GM18520 (cell line): Measurements from ENCODE around the gene PARD6G.
A peak's percentile ranks its signal among the peaks of the same experiment; 100 is the strongest.
"Not testable (repeated sequence)": the region's sequence is repeated elsewhere in the genome, so short reads cannot be mapped to it uniquely, and the experiment has no call there.

Experiments
- ATAC-seq: cut with Tn5 transposase; IDR thresholded peaks from one replicate; pipeline ENCODE4 v1.9.1; 2021; ENCODE audit not compliant: unreplicated experiment

Gene PARD6G

DNA sequence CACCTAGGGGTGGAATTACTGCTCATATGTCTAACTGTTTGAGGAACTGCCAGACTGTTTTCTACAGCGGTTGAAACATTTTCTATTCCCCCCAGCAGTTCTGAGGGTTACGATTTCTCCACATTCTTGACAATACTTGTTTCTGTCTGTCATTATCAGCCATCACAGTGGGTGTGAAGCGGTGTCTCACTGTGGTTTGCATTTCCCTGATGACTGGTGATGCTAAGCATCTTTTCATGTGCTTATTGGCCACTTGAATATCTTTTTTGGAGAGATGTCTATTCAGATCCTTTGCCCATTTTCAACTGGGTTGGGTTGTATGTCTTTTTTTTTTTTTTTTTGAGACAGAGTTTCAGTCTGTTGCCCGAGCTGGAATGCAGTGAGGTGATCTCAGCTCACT lies 75.3 kb downstream of the PARD6G start:
- ATAC-seq: no peak

DNA sequence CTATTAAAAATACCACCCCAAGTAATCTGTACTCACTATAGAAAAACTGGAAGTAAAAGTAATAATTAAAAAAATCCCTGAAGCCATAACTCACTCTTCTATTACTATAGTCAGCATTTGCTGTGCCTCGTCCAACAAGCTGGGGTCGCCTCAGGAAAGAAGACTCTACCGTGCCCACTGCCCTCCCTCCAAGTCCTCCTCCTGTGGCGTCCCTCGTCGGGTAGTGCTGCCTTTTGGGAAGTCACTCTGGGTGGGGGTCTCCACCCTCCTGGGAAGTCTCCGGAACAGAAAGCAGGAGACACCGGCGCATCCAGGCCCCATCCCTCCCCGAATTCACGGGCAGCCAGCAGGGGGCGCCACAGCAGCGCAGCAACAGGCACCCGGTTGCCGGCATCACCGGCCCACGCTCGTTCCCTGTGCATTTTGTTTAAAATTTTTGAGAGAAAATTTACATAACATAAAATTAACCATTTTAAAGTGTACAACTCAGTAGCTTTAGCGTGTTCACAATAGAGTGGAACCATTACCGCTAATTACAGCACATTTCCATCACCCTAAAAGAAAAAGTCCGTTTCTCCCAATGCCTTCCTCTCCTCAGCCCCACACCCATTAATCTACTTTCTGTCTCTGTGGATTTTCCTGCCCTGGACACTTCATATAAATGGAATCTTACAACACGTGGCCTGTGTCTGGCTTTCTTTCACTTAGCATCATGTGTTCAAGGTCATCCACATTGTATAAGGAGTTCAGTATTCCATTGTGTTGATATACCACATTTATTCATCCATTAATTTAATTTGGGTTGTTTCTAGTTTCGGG lies 76.1 kb downstream of the PARD6G start:
- ATAC-seq: no peak

DNA sequence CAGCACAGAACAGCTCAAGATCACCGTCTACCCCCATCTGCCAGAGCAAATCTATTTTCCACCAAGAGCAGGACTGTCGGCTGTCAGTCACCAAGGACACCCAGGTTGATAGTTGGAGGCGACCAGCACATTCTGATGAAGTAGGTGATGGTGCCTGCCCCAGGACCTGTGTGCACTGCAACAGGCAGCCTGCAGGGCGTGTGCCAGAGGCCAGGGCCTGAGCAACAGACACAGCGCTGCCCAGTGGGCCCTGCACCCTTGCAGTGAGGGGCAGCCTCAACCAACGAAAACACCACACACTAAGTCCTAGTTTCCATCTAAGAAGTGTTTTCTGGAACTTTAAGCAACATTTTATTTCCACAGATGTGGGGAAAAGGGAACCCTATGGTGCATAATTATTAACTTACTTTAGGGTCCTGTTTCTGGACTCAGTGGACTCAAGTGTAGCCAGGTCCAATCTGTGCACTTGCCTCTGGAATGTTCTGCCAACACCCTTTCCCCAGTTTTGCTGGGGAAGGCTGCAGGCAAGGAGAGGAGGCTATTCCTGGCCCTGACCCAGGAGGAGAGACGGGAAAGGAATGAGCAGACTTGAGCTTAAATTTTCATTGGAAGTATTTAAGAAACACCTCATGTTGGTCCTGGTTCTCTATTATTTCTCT lies 76.8 kb downstream of the PARD6G start:
- no peak for ATAC-seq

DNA sequence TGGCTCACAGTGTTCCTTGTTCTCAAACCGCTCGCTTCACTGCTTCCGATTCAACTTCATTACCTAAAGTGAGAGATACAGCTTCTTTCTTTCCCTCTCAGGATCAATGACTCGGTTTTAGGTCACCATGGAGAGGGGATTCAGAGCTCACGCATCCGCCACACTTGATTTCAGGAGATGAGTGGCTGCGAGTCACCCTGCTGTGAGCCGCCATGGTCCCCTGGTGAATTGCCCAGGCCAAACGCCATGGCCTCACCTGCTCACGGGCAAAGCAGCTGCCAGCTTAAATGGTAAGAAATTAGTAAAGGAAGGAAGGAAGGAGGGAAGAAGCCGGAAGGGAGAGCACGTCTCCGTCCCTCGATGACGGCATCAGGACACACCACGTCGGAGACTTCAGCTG lies 77.7 kb downstream of the PARD6G start:
- ATAC-seq: no peak

DNA sequence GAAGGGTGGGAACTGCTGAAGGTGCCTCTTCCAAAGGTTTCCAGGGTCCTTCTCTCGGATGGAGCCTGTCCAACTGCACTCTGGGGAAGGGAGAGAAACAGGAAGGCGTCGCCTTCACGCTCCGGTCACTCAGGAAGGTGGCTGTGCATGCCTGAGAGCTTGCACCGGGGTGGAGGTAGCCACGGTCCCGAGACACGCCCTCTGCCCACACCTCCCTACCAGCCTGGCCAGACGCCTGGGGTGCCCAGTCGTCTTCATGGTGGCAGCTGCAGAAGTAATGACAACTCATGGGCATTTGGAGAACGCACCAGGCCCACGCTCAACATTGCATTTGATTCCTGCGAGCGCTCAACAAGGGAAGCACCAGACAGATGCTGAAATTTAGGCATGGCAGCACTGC lies 78.3 kb downstream of the PARD6G start:
- no peak for ATAC-seq

DNA sequence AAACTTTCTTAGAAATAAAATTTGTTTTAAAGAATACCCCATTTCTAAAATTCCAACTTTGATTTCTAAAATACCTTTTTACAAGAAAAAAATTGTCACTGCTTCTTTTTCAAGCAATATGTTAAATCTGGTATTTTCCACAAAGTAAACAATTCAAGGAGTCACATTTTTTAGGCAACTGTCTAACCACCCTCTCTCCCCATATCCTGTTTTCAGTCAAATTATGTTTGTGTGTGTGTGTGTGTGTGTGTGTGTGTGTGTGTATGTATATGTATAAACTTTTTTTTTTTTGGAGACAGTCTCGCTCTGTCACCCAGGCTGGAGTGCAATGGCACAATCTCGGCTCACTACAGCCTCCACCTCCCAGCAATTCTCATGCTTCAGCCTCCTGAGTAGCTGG lies 79.0 kb downstream of the PARD6G start:
- ATAC-seq: no peak

DNA sequence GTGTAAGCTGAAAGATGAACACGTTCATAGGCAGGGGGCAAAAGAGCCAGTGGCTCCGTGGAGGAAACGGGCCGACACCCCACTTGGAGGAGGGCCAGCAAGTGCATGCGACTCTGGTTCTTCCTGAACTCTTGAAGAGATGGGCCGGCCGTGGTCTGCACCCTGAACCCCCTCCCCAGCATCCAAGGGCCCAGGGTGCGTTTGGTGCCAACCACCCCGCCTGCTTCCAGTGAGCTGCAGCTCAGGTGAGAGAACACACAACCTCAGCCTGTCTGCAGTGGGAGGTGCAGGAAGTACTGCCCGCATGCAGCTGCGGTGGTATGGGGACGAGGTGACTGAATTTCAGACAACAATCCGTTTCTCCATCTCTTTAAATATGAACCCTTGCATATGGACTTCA lies 79.4 kb downstream of the PARD6G start:
- ATAC-seq: no peak

DNA sequence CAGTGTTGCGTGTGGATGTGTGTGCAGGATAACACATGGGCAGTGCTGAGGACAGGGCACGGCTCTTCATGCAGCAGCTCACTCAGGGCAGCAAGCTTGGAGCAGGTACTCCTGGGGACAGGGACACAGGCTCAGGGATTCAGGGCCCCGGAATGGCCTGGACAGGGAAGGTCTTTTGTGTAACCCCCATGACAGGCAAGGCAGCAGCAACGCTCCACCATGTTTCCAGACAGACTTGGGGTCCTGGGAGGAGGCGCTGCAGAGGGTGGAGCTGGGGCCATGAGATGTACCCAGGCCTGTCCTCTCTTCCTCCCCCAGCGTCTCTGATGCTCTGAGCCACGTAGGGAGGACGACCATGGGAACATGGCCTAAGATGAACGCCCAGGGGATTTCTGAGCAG lies 80.0 kb downstream of the PARD6G start:
- no peak for ATAC-seq

DNA sequence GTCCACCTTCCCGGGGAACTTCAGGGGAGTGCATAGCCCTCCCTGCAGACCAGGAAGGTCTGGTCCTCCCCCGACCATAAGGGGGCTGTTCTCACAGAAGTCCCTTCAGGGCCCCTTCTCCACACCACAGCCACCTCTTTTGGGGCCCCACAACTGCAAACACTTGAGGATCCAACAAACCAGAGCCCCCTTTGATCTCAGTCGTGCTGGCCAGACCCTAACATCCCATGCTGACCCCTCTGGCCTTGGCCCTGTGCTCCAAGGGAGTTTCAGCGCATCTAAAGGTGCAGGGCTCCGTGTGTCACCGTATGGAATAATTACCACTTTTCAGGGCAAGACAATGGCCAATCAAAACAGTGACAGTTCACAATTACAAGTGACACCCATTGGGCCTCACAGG lies 80.6 kb downstream of the PARD6G start:
- no peak for ATAC-seq

DNA sequence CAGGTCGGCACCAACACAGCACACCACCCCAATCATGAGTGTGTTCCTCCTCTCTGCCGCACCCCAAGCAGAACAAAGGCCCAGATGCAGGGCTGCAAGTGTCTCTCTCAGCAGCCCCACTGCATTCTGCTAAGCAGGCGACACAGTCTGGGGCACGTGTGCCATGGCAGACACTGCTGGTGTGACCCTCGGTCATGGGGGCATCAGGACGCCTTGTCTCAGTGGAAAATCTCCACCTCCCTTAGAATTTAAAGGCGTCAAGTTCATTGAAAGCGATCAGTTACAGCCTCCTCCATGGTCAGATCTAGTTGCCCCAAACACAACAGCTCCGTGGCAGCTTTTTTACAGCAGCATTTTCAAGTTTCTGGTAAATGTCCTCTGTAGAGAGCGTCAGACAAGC lies 81.1 kb downstream of the PARD6G start:
- ATAC-seq: no peak

DNA sequence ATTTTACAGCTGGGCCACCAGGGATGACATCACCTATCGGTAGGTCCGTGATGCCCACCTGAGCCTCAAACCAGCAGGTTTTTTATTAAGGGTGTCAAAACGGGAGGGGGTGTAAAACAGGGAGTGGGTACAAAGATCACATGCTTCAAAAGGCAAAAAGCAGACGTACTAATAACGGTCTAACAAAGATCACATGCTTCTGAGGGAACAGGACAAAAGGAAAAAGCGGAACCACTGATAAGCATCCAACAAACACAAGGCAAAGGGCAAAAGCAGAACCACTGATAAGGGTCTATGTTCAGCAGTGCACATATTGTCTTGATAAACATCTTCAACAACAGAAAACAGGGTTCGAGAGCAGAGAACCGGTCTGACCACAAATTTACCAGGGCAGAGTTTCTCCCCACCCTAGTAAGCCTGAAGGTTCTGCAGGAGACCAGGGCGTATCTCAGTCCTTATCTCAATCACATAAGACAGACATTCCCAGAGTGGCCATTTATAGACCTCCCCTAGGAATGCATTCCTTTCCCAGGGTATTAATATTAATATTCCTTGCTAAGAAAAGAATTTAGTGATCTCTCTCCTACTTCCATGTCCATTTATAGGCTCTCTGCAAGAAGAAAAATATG lies 82.5 kb downstream of the PARD6G start:
- ATAC-seq: not testable (repeated sequence)

DNA sequence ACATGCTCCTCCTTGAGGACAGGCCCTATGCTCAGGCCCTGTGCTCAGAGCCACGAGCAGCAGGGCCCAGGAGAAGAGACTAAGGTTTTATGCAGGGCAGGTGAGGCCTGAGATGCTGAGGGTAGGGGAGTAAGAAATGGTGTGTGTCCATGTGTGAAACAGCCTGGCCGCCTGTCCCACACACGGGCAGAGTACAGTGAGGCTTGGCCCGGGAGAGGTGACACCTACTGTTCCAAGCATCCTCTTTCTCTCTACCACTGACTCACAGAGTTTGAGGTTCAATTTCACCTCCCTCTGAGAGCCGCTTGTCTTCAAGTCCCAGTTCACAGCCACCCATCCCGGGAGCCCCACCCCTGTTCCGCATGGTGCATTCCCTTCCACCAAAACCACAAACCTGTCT lies 84.1 kb downstream of the PARD6G start:
- no peak for ATAC-seq

DNA sequence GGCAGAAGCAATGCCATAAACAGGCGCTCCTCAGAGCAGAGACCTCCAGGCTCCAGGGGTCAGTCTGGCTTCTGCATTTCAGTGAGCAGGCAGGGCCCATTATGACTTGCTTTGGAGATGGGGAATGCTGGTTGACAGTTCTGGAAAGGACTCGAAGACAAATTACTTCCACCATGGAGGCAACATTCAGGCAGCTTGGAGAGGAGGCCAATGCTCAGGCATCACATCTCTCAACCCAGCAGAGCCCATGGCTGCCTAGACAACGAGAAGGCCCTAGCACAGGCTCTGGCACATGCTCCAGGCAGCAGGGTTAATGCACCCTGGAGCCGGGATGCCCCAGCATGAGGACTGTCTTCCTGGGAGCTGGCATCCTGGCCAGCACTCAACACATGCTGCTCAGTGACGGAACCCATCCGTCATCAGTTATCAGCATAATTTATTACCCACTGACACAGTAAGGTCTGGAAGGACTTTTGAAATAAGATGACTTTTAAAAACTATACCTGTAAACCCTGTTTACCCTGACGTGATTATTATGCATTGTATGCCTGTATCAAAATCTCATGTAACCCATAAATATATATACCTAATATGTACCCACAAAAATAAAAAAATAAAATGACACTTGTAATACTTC lies 85.4 kb downstream of the PARD6G start:
- no peak for ATAC-seq

DNA sequence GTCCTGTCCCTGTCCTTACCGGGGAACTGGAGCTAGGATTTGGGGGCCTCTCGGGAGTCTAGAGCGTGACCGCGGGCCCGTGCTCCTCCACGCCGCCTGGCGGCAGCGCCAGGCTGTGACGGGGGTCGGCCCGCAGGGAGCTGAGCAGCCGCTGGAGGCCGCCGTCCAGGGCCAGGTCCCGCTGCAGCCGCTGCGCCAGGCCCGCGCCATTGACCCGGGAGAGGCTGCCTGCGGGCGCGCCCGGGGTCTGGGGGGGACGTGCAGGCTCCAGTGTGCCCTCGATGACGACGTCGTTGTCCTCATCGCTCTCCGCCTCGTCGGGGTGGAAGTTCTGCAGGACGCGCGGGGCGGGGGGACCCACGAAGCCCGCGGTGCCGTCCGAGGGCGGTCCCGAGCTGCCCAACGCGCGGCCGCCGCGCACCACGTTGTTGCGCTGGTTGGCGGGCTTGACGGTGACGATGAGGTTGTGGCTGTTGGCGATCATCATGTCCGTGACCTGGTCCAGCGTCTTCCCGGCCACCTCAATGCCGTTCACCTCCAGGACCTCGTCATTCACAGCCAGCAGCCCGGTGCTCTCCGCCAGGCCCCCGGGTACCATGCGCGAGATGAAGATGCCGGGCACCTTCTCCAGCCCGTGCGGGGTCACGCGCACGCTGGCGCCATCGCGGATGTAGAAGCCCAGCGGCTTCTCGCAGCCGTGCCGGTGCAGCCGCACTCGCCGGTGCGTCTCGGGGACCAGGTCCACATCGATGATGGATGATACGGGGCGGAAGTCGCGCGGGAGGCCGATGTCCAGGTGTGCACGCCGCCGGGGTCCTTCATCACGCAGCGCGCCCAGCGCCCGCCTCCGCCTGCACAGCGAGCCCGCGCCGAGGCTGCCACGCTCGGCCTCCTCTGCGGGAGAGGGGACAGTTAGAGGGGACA lies 87.3 kb downstream of the PARD6G start:
- ATAC-seq: no peak

DNA sequence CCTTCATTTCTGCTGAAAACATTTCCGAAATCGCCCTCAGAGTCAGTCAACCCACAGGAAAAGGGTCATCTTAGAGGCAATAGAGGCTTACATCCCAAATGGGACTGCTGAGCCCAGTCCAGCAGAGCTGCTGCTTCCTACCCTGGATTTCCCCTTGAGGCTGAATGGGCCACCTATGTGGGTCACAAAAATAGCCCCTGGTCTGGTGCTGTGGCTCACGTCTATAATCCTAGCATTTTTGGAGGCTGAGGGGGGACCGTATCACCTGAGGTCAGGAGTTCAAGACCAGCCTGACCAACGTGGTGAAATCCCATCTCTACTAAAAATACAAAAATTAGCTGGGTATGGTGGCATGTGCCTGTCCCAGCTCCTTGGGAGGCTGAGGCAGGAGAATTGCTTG lies 88.9 kb downstream of the PARD6G start:
- ATAC-seq: no peak

DNA sequence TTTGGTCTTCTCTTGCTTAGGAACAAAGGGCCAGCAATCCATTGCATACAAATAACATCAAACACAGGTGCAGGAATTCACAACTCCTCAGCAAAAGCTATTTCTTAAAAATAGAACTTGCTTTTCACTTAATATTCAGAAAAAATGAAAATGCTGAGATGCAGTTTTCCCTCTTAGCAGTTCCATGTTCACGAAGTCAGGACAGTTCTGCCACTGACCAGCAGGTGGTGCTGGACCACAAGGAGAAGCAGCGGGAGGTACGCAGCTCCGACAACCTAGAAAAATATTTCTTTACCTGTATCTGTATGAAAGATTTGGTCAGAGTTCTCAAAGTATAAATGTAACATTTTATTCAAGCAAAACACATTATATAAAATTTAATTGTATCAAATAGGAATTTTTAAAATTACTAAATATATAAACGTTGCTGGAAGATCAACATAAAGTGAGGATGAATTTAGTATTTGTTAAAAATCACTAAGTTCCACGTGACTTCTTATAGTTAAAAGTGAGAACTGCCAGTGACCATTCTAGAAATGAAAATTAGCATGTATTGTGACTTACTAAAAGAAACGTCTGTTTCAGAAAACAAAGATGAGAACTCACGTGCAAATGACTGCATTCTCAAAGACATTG lies 89.5 kb downstream of the PARD6G start:
- ATAC-seq: no peak

DNA sequence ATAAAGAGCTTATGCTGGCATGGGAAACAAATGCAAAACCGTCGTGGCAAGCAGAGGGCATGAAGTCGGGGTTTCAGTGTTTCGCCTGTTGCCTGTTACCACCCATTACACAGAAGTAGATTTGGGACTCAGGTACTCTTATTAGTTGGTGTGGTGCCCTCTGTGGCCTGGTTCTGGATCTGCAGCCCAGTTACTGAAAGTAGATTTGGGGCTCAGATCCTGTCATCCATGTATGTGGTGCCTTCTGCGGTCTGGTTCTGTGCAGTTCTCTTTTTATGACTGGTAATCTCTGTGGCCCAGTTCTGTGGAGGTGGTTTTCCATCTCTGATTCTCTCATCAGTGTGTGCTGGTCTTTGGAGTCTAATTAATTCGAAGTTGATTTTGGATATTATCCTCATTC lies 93.0 kb downstream of the PARD6G start:
- ATAC-seq: peak; percentile 55

DNA sequence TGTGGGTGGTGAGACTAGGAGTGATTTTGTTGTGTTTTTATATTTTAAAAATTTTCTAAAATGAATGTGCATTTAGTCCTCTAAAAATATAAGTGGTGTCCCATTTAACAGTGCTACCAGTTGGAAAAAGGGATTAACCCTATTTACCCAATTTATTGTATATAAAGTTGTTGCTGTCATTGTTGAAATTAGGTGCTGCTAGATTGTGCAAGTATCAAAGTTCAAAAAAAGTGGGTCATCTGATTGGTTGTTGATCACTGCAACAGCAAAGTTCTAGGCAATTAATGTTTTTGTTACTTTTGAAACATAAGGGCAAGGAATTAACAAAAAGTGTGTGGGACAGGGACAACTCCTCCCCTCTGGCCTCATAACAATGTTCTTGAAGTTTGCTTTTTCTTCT lies 97.6 kb downstream of the PARD6G start:
- ATAC-seq: no peak

DNA sequence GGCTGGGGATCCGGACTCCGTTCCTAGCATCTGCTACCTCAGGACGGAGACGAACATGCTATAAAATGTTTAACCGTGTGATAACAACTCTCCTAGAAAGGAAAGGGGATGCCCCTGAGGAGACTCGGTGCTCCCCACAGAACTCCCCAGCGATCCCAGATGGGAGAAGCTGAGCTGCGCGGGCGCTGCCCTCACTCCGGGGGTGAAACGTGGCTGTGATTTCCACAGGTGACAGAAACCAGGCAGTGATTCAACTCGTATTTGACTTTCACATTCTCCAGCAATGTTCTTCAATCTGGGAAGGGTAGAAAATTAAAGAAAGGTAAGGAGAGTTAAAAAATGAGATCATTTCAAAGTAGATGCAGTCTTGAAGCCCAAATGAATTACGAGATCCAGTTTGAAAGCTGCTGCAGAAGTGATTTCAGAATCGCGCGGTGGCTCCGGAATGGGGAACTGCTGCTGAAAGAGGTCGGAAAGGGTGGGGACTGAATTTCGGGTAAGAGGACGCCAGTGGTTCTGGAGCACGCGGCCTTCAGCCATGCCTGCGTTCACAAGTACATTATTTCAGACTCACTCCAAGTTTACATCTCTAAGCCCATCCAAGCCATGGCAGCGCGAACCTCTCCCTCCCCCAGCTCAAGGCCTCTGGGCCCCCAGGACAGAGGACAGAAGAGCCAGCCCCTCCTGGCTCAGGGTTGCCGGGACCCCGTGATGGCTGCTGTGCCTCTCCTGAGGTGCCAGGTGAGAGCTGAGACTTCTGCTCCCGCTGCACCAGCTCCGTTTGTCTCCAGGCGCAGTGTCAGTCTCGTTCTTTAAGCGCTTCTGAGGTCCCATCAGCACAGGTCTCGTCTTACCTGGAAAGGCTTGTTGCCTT lies 98.8 kb downstream of the PARD6G start:
- ATAC-seq: no peak
